ENCODE results near the gene GPC5. TPM values are rescaled to one million over a fixed set of nuclear protein-coding genes. Genes with fewer than 3 reads are reported as not detected.
A peak's percentile ranks its signal among the peaks of the same experiment; 100 is the strongest.

GPC5 gene
- total and polyA plus RNA-seq, 9 of the 15 experiments (the other 6 are each of a cell fraction or from before 2014, with no cell fraction given), result 0.18 to 0.27 TPM; not detected in 7

DNA sequence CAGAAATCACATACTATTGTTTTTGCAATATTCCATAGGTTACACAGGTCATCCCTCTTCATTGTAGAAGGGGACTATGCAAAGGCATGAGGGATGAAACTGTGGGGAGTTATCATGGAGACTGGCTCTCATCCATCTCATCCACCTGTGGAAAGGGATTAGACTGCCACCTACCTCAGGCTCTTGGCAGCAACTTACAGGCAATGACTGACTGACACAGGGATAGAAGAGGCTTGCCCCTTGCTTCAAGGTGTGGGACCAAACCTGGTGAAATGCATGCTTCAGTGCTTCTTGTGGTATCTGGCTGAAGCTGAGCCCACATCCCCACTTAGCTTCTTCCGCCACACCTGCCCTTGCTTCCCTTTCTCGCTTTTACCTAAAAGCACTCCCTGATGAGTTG lies 341.3 kb downstream of the GPC5 start:
- Histone ChIP-seq H3K27me3 (ENCODE audit: control insufficient read depth in 2 of 2, insufficient read depth in 2 of 2, low read length in 2 of 2) (no peaks in the 10 kb centered on the region), H3K9me1 (ENCODE audit: control insufficient read depth, insufficient read depth, low read length) (no peaks in the 10 kb centered on the region), H3K9me3 (replicated peaks; ENCODE audit: control insufficient read depth, insufficient read depth, low read depth, low read length) (peaks cover 4% of the 10 kb centered on the region), H3K4me3 (no peak overlapping the region), H3K4me1 (replicated peaks in 1 of 2; ENCODE audit: control insufficient read depth in 2 of 2, insufficient read depth in 2 of 2, low read length in 2 of 2) (no peaks in the 10 kb centered on the region), H3K9ac (ENCODE audit: insufficient read depth in 1 of 2, low read depth in 2 of 2, low read length in 2 of 2) (no peak overlapping the region), H3K79me2 (ENCODE audit: control insufficient read depth, insufficient read depth, low read length) (no peaks in the 10 kb centered on the region), H3K36me3 (ENCODE audit: control insufficient read depth, insufficient read depth, low read length) (no peaks in the 10 kb centered on the region), H2AFZ (ENCODE audit: low read depth, low read length) (no peak overlapping the region), H4K20me1 (replicated peaks; ENCODE audit: control insufficient read depth, insufficient read depth, low read length) (no peaks in the 10 kb centered on the region), H3K27ac (ENCODE audit: extremely low read depth, low read depth, low read length) (no peak overlapping the region), H3K4me2 (ENCODE audit: insufficient read depth, low read length) (no peak overlapping the region)
- FAIRE-seq (no peak), ATAC-seq (peak; percentile 52), DNase-seq (ENCODE audit: extremely low read depth in 1 of 4, low spot score in 3 of 4) (no peak)
- CTCF ChIA-PET (ENCODE audit: low intra/inter-chr PET ratio), result no interaction called here
- no TSS peak for BruUV-seq (replicated peaks)
- 0% methylated on average over 2 of the region's 2 CpGs for whole genome bisulfite sequencing (ENCODE audit: insufficient coverage, low coverage, missing lambda C conversion rate)
- POLR2A ChIA-PET, result interaction anchor here (0.8 kb wide), 1 partner anchor 14 kb away, joined by 3 read pairs; no protein-coding TSS in a partner anchor
- TF ChIP-seq PHF8 (IDR thresholded peaks at IDR 0.05; ENCODE audit: borderline replicate concordance, low read length) (no peak), MYNN (IDR thresholded peaks at IDR 0.05) (no peak), MYNN (CRISPR knock-in tag; IDR thresholded peaks at IDR 0.05) (0 out of 2 replicates have a peak, but pooled peaks have one; percentile 12)
- in situ Hi-C loops (cut with MboI) (no loop called here), intact Hi-C loops (cut with micrococcal nuclease) (loop anchor here (10.0 kb wide), 1 partner anchor 485 kb away; no protein-coding TSS in a partner anchor)

DNA sequence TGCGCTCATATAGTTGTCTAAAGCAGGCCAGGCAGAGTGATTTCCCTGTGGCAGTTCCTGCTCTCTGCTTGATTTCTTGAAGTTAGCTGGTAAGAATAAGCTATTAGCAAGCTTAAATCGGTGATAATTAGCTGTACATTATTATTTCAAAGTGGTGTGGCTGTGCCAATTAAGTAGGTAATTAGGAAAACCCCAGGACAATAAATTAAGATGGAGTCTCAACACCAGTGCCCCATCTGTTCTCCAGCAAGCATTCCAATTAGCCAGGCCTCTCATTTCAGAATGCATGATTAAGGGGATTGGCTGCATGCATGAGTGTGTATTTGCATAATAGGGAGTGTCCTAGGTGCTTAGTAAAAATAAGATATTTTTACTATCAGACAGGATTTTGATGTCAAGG lies 342.3 kb downstream of the GPC5 start:
- no peak overlapping the region for H3K27ac ChIP-seq (ENCODE audit: extremely low read depth, low read depth, low read length)
- no peak overlapping the region for H3K9ac ChIP-seq (ENCODE audit: insufficient read depth in 1 of 2, low read depth in 2 of 2, low read length in 2 of 2)
- in situ Hi-C loops (cut with MboI) (no loop called here), intact Hi-C loops (cut with micrococcal nuclease) (no loop called here)
- H4K20me1 ChIP-seq (replicated peaks; ENCODE audit: control insufficient read depth, insufficient read depth, low read length), result no peaks in the 10 kb centered on the region
- no peaks in the 10 kb centered on the region for H3K79me2 ChIP-seq (ENCODE audit: control insufficient read depth, insufficient read depth, low read length)
- 0 out of 2 replicates have a peak, but pooled peaks have one; percentile 26 for TF ChIP-seq KLF10 (CRISPR knock-in tag; IDR thresholded peaks at IDR 0.05)
- no peak for TF ChIP-seq FOXP1 (CRISPR knock-in tag; IDR thresholded peaks at IDR 0.05)
- WGBS (ENCODE audit: insufficient coverage, low coverage, missing lambda C conversion rate), result 3% methylated on average over 2 of the region's 2 CpGs
- ATAC-seq (no peak), FAIRE-seq (no peak), DNase-seq (ENCODE audit: extremely low read depth in 1 of 4, low spot score in 3 of 4) (no peak)
- peaks cover under 1% of the 10 kb centered on the region; the same call in 1 of the 2 replicates for H3K9me3 ChIP-seq (replicated peaks; ENCODE audit: control insufficient read depth, insufficient read depth, low read depth, low read length)
- no peak overlapping the region for H3K4me3 ChIP-seq
- no peaks in the 10 kb centered on the region for H3K27me3 ChIP-seq (ENCODE audit: control insufficient read depth in 2 of 2, insufficient read depth in 2 of 2, low read length in 2 of 2)
- H3K36me3 ChIP-seq (ENCODE audit: control insufficient read depth, insufficient read depth, low read length), result no peaks in the 10 kb centered on the region
- H3K9me1 ChIP-seq (ENCODE audit: control insufficient read depth, insufficient read depth, low read length), result no peaks in the 10 kb centered on the region
- no peak overlapping the region for H3K4me2 ChIP-seq (ENCODE audit: insufficient read depth, low read length)
- ChIA-PET CTCF (ENCODE audit: low intra/inter-chr PET ratio) (no interaction called here), POLR2A (interaction anchor here (0.8 kb wide), 1 partner anchor 15 kb away, joined by 3 read pairs; no protein-coding TSS in a partner anchor)
- no peak overlapping the region for H2AFZ ChIP-seq (ENCODE audit: low read depth, low read length)
- no TSS peak for BruUV-seq (replicated peaks)
- H3K4me1 ChIP-seq (replicated peaks in 1 of 2; ENCODE audit: control insufficient read depth in 2 of 2, insufficient read depth in 2 of 2, low read length in 2 of 2), result no peaks in the 10 kb centered on the region
